Endothelial cell of umbilical vein (primary cell): Measurements from ENCODE around the gene HECA. TPM values are rescaled to one million over a fixed set of nuclear protein-coding genes. Genes with fewer than 3 reads are reported as not detected.
A peak's percentile ranks its signal among the peaks of the same experiment; 100 is the strongest.

Experiments used
- BruUV-seq: library from RNA; stranded (reverse); fragments of 400-500 nt; replicated peaks from 2 replicates; lab custom pipeline; 2021; lab: Mats Ljungman, UMichigan
- CTCF ChIA-PET: fragments of 300-600, 350-600 bp; sonication (Branson Sonifier 250); formaldehyde crosslinking; loops from one replicate; lab custom pipeline; 2021; ENCODE audit warnings: antibody characterized with exemption, inconsistent platforms; lab: Charles Lee
- POLR2A ChIA-PET: fragments of 300-600, 350-600 bp; sonication (Branson Sonifier 250); formaldehyde crosslinking; loops from one replicate; lab custom pipeline; 2021; ENCODE audit warnings: antibody characterized with exemption, inconsistent platforms; lab: Charles Lee
- DNase-seq: peaks from one replicate; pipeline ENCODE4 v3.0.0-alpha.2; 2011; ENCODE audit warnings: low read depth, low spot score
- FAIRE-seq: peaks from 2 replicates; lab custom pipeline; 2011; peaks lifted over from hg19 to GRCh38; lab: Jason Lieb, UNC
- H2AFZ ChIP-seq: 2 replicates; pipeline ENCODE4 v1.6.0; 2012; ENCODE audit warnings: low read depth, low read length, control low read depth, inconsistent platforms
- H3K27ac ChIP-seq: 2 replicates; pipeline ENCODE4 v1.5.1; 2011; ENCODE audit warnings: low read depth, mild to moderate bottlenecking, control low read depth, low read length, moderate library complexity; ENCODE audit not compliant: insufficient read depth
- H3K27me3 ChIP-seq, 2 experiments: 2 replicates each; pipeline versions ENCODE4 v1.6.0 to v1.6.1; 2011; ENCODE audit warnings: low read length in 2 of 2, mixed read lengths in 1 of 2; ENCODE audit not compliant: control insufficient read depth in 2 of 2, insufficient read depth in 2 of 2
- H3K36me3 ChIP-seq, 2 experiments: 2 replicates in 1 of 2; 3 replicates in 1 of 2; pipeline ENCODE4 v1.5.1; 2011; ENCODE audit warnings: low read length in 2 of 2, mild to moderate bottlenecking in 1 of 2, moderate library complexity in 1 of 2; ENCODE audit not compliant: control insufficient read depth in 2 of 2, insufficient read depth in 2 of 2; ENCODE audit errors: extremely low read depth in 1 of 2
- H3K4me1 ChIP-seq: 3 replicates; pipeline ENCODE4 v1.5.1; 2011; ENCODE audit warnings: mild to moderate bottlenecking, low read length; ENCODE audit not compliant: control insufficient read depth, insufficient read depth; ENCODE audit errors: extremely low read depth
- H3K4me2 ChIP-seq: 2 replicates; pipeline ENCODE4 v1.6.1; 2011; ENCODE audit warnings: low read length, control low read depth, mixed read lengths; ENCODE audit not compliant: insufficient read depth
- H3K4me3 ChIP-seq, 3 experiments: fragments of 200-600 bp in 1 of 3; sonication (generic), shearing (Covaris generic) in 1 of 3; replicated peaks in 1 of 3; 2 replicates each; pipeline ENCODE4 v1.5.1; 2011 to 2016; ENCODE audit warnings: control low read depth in 3 of 3, low read length in 3 of 3, mild to moderate bottlenecking in 2 of 3, inconsistent platforms in 1 of 3, low read depth in 1 of 3, moderate library complexity in 1 of 3; ENCODE audit not compliant: insufficient read depth in 1 of 3
- H3K79me2 ChIP-seq: 2 replicates; pipeline ENCODE4 v1.6.0; 2012; ENCODE audit warnings: low read length, inconsistent platforms; ENCODE audit not compliant: control insufficient read depth, insufficient read depth
- H3K9ac ChIP-seq: replicated peaks from 2 replicates; pipeline ENCODE3; 2011; ENCODE audit warnings: low read length, control low read depth; ENCODE audit not compliant: insufficient read depth; ENCODE audit errors: extremely low read depth
- H3K9me1 ChIP-seq: replicated peaks from 3 replicates; pipeline ENCODE4 v1.6.0; 2011; ENCODE audit warnings: mild to moderate bottlenecking, low read length; ENCODE audit not compliant: control insufficient read depth, insufficient read depth; ENCODE audit errors: extremely low read depth
- H3K9me3 ChIP-seq: replicated peaks from 2 replicates; pipeline ENCODE4 v1.5.1; 2012; ENCODE audit warnings: low read length, inconsistent platforms; ENCODE audit not compliant: control insufficient read depth, insufficient read depth
- H4K20me1 ChIP-seq: replicated peaks from 2 replicates; pipeline ENCODE3; 2011; ENCODE audit warnings: mild to moderate bottlenecking, low read length; ENCODE audit not compliant: control insufficient read depth, insufficient read depth; ENCODE audit errors: extremely low read depth
- CTCF ChIP-seq, 2 donors: IDR thresholded peaks; 1 replicate in 1 of 2; 2 replicates in 1 of 2; pipeline ENCODE4 v1.5.1; 2011; ENCODE audit warnings: low read length in 2 of 2, mild to moderate bottlenecking in 2 of 2, moderate library complexity in 2 of 2, control low read depth in 1 of 2, inconsistent platforms in 1 of 2, low read depth in 1 of 2; ENCODE audit not compliant: insufficient read depth in 1 of 2; ENCODE audit errors: extremely low read depth in 1 of 2
- EZH2 ChIP-seq: IDR thresholded peaks from 2 replicates; pipeline ENCODE4 v1.6.1; 2012; ENCODE audit warnings: borderline replicate concordance, low read depth, mild to moderate bottlenecking, moderate library complexity, low read length, inconsistent platforms; ENCODE audit not compliant: severe bottlenecking
- FOS ChIP-seq: IDR thresholded peaks from 2 replicates; pipeline ENCODE4 v1.6.1; 2011; ENCODE audit warnings: mild to moderate bottlenecking, low read length, moderate library complexity, borderline replicate concordance; ENCODE audit not compliant: insufficient read depth
- GATA2 ChIP-seq: IDR thresholded peaks from 2 replicates; pipeline ENCODE4 v1.7.0; 2011; ENCODE audit warnings: low read depth, mild to moderate bottlenecking, moderate library complexity, mixed read lengths, low read length; ENCODE audit not compliant: insufficient read length, insufficient read depth
- JUN ChIP-seq: IDR thresholded peaks from 2 replicates; pipeline ENCODE4 v1.6.1; 2011; ENCODE audit warnings: borderline replicate concordance, low read depth; ENCODE audit not compliant: insufficient read length, insufficient read depth
- MAX ChIP-seq: IDR thresholded peaks from 2 replicates; pipeline ENCODE4 v1.6.1; 2011; ENCODE audit not compliant: insufficient read depth, insufficient read length
- MYC ChIP-seq: IDR thresholded peaks from one replicate; pipeline ENCODE4 v1.6.1; 2011; ENCODE audit warnings: mild to moderate bottlenecking, low read depth, low read length
- POLR2A ChIP-seq: IDR thresholded peaks from 2 replicates; pipeline ENCODE4 v1.6.1; 2012; ENCODE audit warnings: low read depth, mild to moderate bottlenecking, control low read depth, low read length
- POLR2AphosphoS5 ChIP-seq: IDR thresholded peaks from 2 replicates; pipeline ENCODE4 v1.6.1; 2012; ENCODE audit warnings: low read depth, mild to moderate bottlenecking, control low read depth, low read length, moderate library complexity; ENCODE audit not compliant: insufficient read depth
- dilution Hi-C: fragments of 300-500 bp; cut with MboI; formaldehyde crosslinking; loops from one replicate; pipeline ENCODE4 v1.15.0; 2019; ENCODE audit warnings: low sequenced_read_pairs; ENCODE audit not compliant: extremely low pct_ligation_motif_present
- intact Hi-C: fragments of 100-400 bp; cut with micrococcal nuclease; formaldehyde crosslinking; loops from one replicate; pipeline ENCODE4 v1.10.0; 2022
- polyA plus RNA-seq, 4 experiments: library from polyadenylated mRNA; depleted of rRNA in 3 of 4; stranded (reverse) in 3 of 4; unstranded in 1 of 4; fragments of >200 nt; gene quantifications; 2 replicates each; pipeline versions ENCODE4 v1.2.1 to v1.2.3, GENCODE V29; 2011 to 2012; ENCODE audit warnings: missing spikeins in 1 of 4
- total RNA-seq: library from RNA; stranded (reverse); gene quantifications from 2 replicates; pipeline ENCODE4 v1.2.3, GENCODE V29; 2021

The HECA gene
- total and polyA plus RNA-seq, 2 donors (not counting 3 experiments of a cell fraction or from before 2014, with no cell fraction given) = 5.8 to 16.7 TPM

GRCh38 chr6:139117734-139118133 is 17.1 kb upstream of the HECA start:
- H2AFZ ChIP-seq = no peak overlapping the region
- no peaks in the 10 kb centered on the region for H3K4me1 ChIP-seq
- dilution Hi-C loops = no loop called here
- no peak overlapping the region for H3K27ac ChIP-seq
- FAIRE-seq = no peak
- H3K9me1 ChIP-seq = no peaks in the 10 kb centered on the region
- intact Hi-C loops = loop anchor here (2.0 kb wide), 1 partner anchor 247 kb away; no protein-coding TSS in a partner anchor
- H3K79me2 ChIP-seq = no peaks in the 10 kb centered on the region
- H4K20me1 ChIP-seq = no peaks in the 10 kb centered on the region
- H3K4me3 ChIP-seq = no peak overlapping the region
- peaks cover 6 to 17% of the 10 kb centered on the region in 2 experiments for H3K27me3 ChIP-seq
- ChIA-PET POLR2A (no interaction called here), CTCF (interaction anchor here (0.7 to 2.1 kb wide), 7 partner anchors 14 to 338 kb away, joined by 3 to 27 read pairs (median 3); no protein-coding TSS in a partner anchor)
- no peak overlapping the region for H3K9ac ChIP-seq
- H3K4me2 ChIP-seq = no peak overlapping the region
- no TSS peak for BruUV-seq
- no peak for TF ChIP-seq EZH2
- no peak for TF ChIP-seq JUN
- TF ChIP-seq CTCF (IDR thresholded peaks at IDR 0.05; ENCODE audit: extremely low read depth in 1 of 2, insufficient read depth in 1 of 2, low read depth in 1 of 2, low read length in 2 of 2) = peak in 1 of 2 donors; percentile 10
- no peaks in the 10 kb centered on the region for H3K9me3 ChIP-seq
- DNase-seq = no peak
- H3K36me3 ChIP-seq = no peaks in the 10 kb centered on the region

GRCh38 chr6:139119552-139119951 is 15.3 kb upstream of the HECA start:
- no peak overlapping the region for H3K27ac ChIP-seq
- H4K20me1 ChIP-seq = no peaks in the 10 kb centered on the region
- peaks cover 6 to 11% of the 10 kb centered on the region in 2 experiments for H3K27me3 ChIP-seq
- H3K9me3 ChIP-seq = no peaks in the 10 kb centered on the region
- H3K79me2 ChIP-seq = no peaks in the 10 kb centered on the region
- no peak overlapping the region for H3K4me2 ChIP-seq
- no TSS peak for BruUV-seq
- TF ChIP-seq JUN = no peak
- no peak for TF ChIP-seq POLR2A
- no peak for TF ChIP-seq CTCF (IDR thresholded peaks at IDR 0.05; ENCODE audit: extremely low read depth in 1 of 2, insufficient read depth in 1 of 2, low read depth in 1 of 2, low read length in 2 of 2)
- TF ChIP-seq EZH2 = no peak
- no peak for TF ChIP-seq FOS
- TF ChIP-seq MYC = no peak
- no peak for TF ChIP-seq POLR2AphosphoS5
- no peak for TF ChIP-seq MAX
- TF ChIP-seq GATA2 = no peak
- intact Hi-C loops (no loop called here), dilution Hi-C loops (no loop called here)
- H3K36me3 ChIP-seq = no peaks in the 10 kb centered on the region
- FAIRE-seq (no peak), DNase-seq (no peak)
- no peak overlapping the region for H3K9ac ChIP-seq
- POLR2A ChIA-PET = no interaction called here
- no peak overlapping the region for H3K4me3 ChIP-seq
- CTCF ChIA-PET = interaction anchor here (1.2 kb wide), 1 partner anchor 13 kb away, joined by 3 read pairs; no protein-coding TSS in a partner anchor
- no peak overlapping the region for H2AFZ ChIP-seq
- no peaks in the 10 kb centered on the region for H3K4me1 ChIP-seq
- H3K9me1 ChIP-seq = no peaks in the 10 kb centered on the region
